Measurements from ENCODE around the gene RORB. TPM values are rescaled to one million over a fixed set of nuclear protein-coding genes. Genes with fewer than 3 reads are reported as not detected.

The RORB gene
- 7.0 TPM for total RNA-seq
- long read RNA-seq, full-length matches to known transcripts: 6 of 9 reads
- long read RNA-seq, partial matches to known transcripts: 0 of 9 reads
- long read RNA-seq, other reads (novel, unspliced or antisense): 3 of 9 reads

DNA sequence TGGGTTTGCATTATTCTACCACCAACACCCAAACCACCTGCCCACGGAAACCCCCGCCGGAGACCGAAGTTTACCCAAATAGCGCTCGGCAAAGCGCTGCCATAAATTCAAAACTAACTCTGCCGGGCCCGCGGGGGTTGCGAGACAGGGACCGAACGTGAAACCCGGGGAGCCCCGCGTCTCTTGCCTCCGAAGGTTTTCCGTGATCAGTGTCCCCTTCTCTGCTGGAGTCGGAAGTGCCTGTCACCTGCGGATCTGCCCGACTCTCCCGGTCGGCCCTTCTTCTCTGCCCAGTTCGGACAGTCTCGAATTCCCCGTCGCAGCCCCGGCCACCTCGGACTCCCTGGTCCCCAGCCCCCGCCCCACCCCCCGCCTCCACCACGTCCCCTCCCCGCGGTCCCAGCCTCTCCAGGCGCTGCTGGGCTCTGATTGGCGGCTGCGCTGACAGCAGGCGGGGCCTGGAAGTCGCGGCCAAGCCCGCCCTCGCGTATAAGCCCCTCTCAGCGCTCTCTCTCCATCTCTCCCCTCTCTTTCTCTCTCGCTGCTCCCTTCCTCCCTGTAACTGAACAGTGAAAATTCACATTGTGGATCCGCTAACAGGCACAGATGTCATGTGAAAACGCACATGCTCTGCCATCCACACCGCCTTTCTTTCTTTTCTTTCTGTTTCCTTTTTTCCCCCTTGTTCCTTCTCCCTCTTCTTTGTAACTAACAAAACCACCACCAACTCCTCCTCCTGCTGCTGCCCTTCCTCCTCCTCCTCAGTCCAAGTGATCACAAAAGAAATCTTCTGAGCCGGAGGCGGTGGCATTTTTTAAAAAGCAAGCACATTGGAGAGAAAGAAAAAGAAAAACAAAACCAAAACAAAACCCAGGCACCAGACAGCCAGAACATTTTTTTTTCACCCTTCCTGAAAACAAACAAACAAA lies at the start of gene RORB:
Gene RORB (plus strand): TSS at position 517 of the 929 bp plus-strand sequence. CDS start 642 bp downstream, outside the sequence.
- peak; percentile 99 for ATAC-seq
- intact Hi-C loops (cut with micrococcal nuclease): no loop called here
- DNase-seq: peak; percentile 83

- DNase-seq (no peak), ATAC-seq (no peak)
- intact Hi-C loops (cut with micrococcal nuclease): no loop called here
These were observed 49.5 kb upstream of the RORB start for GRCh38 chr9:74447451-74448193.

GRCh38 chr9:74449060-74449459 lies 48.1 kb upstream of the RORB start:
- ATAC-seq (no peak), DNase-seq (no peak)
- intact Hi-C loops (cut with micrococcal nuclease): no loop called here

DNA sequence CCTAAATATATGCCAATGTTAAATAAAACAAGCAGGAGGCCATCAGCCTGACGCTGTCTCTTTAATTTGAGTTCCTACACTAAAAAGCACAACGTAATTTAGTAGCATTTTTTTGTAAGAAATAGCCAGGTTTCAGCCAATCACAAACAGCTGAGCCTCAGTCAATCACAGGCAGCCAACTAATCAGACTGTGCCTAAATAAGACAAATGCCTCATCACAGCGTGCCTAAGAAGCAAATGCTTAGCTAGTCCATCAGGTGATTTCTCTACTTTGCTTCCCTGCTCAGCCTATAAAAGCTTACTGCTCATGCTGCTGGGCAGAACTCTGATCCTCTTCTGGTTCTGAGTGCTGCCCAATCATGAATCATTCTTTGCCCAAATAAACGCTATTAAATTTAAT lies 38.3 kb upstream of the RORB start:
- intact Hi-C loops (cut with micrococcal nuclease): no loop called here
- ATAC-seq (no peak), DNase-seq (no peak)

- intact Hi-C loops (cut with micrococcal nuclease): no loop called here
- DNase-seq (no peak), ATAC-seq (no peak)
These were observed 33.3 kb upstream of the RORB start for GRCh38 chr9:74463825-74464224.

GRCh38 chr9:74478606-74479005 lies 18.5 kb upstream of the RORB start:
- DNase-seq: no peak
- no peak for ATAC-seq
- intact Hi-C loops (cut with micrococcal nuclease): no loop called here

- DNase-seq (no peak), ATAC-seq (no peak)
- intact Hi-C loops (cut with micrococcal nuclease): no loop called here
These were observed 17.4 kb upstream of the RORB start for GRCh38 chr9:74479711-74480110.

- DNase-seq (no peak), ATAC-seq (no peak)
- intact Hi-C loops (cut with micrococcal nuclease): no loop called here
These were observed 9.7 kb upstream of the RORB start for GRCh38 chr9:74487395-74487794.

DNA sequence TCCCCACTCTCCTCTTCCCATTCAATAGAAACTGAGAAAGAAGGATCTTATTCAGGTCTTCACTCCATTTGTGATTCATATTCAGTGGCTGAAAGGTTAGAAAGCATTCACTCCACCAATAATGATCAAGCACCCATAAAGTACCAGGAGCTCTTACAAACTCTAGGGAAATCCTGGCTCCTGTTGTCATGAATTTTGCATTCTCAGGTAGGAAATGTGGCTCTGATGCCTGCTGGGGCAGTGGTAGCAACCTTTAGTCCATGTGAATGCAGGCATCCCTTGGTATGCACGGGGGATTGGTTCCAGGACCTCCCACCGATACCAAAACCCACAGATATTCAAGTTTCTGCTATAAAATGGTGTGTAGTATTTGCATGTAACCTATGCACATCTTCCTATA lies 3.6 kb upstream of the RORB start:
- ATAC-seq: no peak
- DNase-seq: no peak
- intact Hi-C loops (cut with micrococcal nuclease): no loop called here

GRCh38 chr9:74494490-74494889 lies 2.6 kb upstream of the RORB start:
- intact Hi-C loops (cut with micrococcal nuclease): no loop called here
- ATAC-seq (no peak), DNase-seq (no peak)

- no peak for DNase-seq
These were observed 729 bp upstream of the RORB start for GRCh38 chr9:74496406-74496805.

DNA sequence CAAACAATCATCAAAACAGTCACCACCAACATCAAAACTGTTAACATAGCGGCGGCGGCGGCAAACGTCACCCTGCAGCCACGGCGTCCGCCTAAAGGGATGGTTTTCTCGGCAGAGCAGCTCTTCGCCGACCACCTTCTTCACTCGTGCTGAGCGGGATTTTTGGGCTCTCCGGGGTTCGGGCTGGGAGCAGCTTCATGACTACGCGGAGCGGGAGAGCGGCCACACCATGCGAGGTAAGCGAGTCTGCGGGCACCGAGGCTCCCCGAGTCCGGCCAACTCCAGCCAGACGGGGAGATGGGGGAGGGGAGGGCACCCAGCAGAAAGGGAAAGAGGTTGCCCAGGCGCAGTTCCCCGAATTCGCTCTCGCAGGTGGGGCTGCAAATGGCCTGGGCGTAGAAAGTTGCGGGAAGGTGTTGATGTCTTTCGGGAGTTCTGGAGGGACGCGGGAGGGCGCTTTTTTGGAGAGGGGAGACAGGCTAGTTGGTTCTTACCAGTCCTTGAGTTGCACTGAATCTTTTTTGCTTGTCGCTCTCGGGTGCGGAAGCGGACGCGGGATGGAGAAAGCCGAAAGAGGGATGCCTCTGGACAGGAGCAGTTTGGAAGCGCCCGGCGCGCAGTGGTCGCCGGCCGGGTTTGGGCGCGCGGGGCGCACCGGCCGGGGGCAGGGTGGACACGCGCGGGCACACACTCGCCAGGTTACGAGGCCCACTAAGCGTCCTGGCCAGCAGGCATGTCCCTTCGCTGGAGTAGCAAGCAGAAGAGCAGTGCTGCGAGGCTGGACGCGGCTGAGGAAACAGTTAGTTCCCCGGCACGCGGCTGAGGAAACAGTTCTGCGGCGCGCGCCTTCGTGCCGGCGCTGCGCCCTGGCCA lies 849 bp downstream of the RORB start:
- DNase-seq (peak; percentile 44), ATAC-seq (peak; percentile 53)
- intact Hi-C loops (cut with micrococcal nuclease): no loop called here

More at GRCh38 chr9:74496406-74496805, 729 bp upstream of the RORB start:
- intact Hi-C loops (cut with micrococcal nuclease): no loop called here
- no peak for ATAC-seq

- intact Hi-C loops (cut with micrococcal nuclease): no loop called here
- ATAC-seq: no peak
- peak; percentile 22 for DNase-seq
These were observed 1.5 kb downstream of the RORB start for GRCh38 chr9:74498621-74499095.

- DNase-seq: peak; percentile 25
- ATAC-seq: no peak
- intact Hi-C loops (cut with micrococcal nuclease): no loop called here
These were observed 2.0 kb downstream of the RORB start for GRCh38 chr9:74499111-74499601.

DNA sequence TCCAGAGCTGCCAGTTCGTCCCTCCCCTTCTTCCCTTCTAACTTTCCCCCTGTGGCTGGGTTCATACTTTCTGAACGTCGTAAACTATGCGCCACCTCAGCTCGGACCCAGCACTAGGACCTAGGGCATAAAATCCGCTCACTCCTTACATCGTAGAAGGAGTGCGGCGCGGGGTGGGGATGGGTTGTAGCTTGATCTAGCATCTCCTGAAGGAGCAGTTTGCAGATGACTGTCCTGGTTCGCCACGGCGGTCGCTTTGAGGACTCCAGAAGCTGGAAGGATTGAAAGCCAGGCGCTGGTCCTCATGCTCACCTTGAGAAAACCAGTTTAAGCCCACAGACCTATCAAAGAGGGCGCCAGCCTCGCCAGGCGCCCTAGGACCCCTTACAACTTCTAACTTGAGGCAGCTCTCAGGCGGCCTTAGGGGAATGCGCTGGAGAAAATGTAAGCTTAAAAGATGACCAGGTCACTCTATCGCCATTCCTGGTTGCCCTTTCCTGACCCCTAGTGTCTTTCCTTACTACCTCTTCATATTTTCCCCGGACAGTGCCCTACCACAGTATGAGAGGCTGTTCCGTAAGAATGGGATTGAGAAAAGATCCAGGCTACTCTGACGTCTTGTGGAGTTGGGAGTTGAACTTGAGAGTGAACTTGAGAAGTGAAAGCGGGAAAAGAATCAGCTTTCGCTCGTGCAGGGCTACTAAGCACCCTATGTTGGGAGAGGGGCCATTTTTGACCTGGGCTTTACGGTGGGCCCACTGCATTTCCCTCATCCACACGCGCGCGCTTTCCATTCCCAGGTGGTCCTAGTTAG lies 2.8 kb downstream of the RORB start:
- no peak for DNase-seq
- no peak for ATAC-seq
- intact Hi-C loops (cut with micrococcal nuclease): no loop called here

- intact Hi-C loops (cut with micrococcal nuclease): no loop called here
These were observed 3.4 kb downstream of the RORB start for GRCh38 chr9:74500584-74500924.

DNA sequence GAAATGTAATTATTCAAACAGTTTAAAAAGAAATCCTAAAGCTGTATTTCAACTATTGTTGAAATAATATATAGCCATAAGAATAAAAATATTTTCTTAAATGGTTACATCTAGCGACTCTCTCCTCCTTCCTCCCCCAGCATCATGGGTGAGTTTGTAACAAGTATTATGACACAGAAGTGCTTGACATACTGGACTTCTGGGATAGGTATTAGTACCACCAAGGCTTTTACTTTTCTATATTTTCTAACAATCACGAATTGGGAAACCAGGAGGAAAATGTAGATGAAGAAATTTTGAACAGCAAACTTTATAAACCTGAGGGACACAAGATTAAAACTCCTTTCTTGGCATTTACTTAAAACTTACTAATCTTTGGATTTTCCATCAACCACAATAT lies 4.4 kb downstream of the RORB start:
- DNase-seq (no peak), ATAC-seq (no peak)
- intact Hi-C loops (cut with micrococcal nuclease): no loop called here

More at GRCh38 chr9:74500584-74500924, 3.4 kb downstream of the RORB start:
- ATAC-seq (no peak), DNase-seq (no peak)

- intact Hi-C loops (cut with micrococcal nuclease): no loop called here
- no peak for DNase-seq
- ATAC-seq: no peak
These were observed 6.1 kb downstream of the RORB start for GRCh38 chr9:74503219-74503618.
